Ascending aorta (tissue), 2 donors: ENCODE data around the gene PEF1. TPM values are rescaled to one million over a fixed set of nuclear protein-coding genes. Genes with fewer than 3 reads are reported as not detected.

Experiments
- DNase-seq, 2 donors: peaks; one replicate each; pipeline ENCODE4 v3.0.0-alpha.2; 2019; ENCODE audit warnings: low spot score in 2 of 2
- H3K27ac ChIP-seq, 2 donors: fragments of 200-600 bp; sonication (generic); one replicate each; pipeline ENCODE4 v1.5.1; 2016 to 2017; ENCODE audit warnings: mild to moderate bottlenecking in 1 of 2
- H3K27me3 ChIP-seq: fragments of 200-600 bp; sonication (generic); one replicate; pipeline ENCODE4 v1.5.1; 2017
- H3K36me3 ChIP-seq, 2 donors: fragments of 200-600 bp; sonication (generic); one replicate each; pipeline ENCODE4 v1.5.1; 2016
- H3K4me1 ChIP-seq, 2 donors: fragments of 200-600 bp; sonication (generic); one replicate each; pipeline ENCODE4 v1.5.1; 2016 to 2017; ENCODE audit warnings: mild to moderate bottlenecking in 1 of 2
- H3K4me3 ChIP-seq, 2 donors: fragments of 200-600 bp; sonication (generic); one replicate each; pipeline ENCODE4 v1.5.1; 2016 to 2017; ENCODE audit warnings: mild to moderate bottlenecking in 1 of 2
- H3K9me3 ChIP-seq, 2 donors: fragments of 200-600 bp; sonication (generic); one replicate each; pipeline ENCODE4 v1.5.1; 2016
- intact Hi-C: fragments of 100-400 bp; cut with DNase I; formaldehyde crosslinking; loops from one replicate; pipeline ENCODE4 v1.15.1; 2023
- total RNA-seq: library from RNA; depleted of rRNA; stranded (reverse); fragments of >200 nt; gene quantifications from one replicate; pipeline ENCODE4 v1.1.0, GENCODE V29; 2016
- TF ChIP-seq, protein P1 (sequence below), 3 experiments: fragments of 200-600 bp in 2 of 3; fragments of 450-650 bp in 1 of 3; sonication (generic) in 2 of 3; IDR thresholded peaks; one replicate each; pipeline ENCODE4 v1.5.1; 2016 to 2019; ENCODE audit warnings: antibody characterized with exemption in 3 of 3, mild to moderate bottlenecking in 1 of 3, moderate library complexity in 1 of 3

Gene PEF1
- total RNA-seq, 1 donor from 2014 or later: 340 TPM

DNA sequence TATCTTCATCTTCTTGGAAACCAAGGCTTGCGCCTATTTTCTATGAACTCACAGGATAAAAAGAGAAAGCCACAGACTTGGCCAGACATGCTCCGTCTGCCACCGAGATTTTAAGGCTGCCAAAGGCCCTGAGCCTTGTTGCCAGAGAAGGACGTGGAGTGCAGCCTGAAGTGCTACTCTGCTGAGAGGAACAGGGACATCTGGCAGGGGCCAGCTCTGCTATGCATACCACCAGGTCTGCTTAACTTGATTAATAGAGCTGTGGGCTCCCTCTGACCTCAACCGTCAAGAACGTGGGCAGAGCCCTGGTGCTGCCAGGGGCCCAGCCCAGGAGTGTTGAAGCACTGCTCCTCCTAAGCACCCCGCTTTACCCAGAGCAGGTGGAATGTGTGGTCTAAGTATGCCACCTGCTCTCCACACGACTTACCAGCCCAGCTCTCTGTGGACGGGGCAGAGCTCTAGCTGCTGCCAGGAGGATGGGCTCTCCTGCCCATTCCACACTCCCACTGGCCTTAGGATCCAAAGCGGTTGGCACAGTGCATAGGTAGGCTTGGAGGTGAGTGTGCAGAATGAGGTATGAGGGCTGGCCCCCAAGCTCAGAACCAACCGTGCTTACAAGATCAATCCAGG, 16.6 kb downstream of the PEF1 start:
- TF ChIP-seq, protein P1, sequence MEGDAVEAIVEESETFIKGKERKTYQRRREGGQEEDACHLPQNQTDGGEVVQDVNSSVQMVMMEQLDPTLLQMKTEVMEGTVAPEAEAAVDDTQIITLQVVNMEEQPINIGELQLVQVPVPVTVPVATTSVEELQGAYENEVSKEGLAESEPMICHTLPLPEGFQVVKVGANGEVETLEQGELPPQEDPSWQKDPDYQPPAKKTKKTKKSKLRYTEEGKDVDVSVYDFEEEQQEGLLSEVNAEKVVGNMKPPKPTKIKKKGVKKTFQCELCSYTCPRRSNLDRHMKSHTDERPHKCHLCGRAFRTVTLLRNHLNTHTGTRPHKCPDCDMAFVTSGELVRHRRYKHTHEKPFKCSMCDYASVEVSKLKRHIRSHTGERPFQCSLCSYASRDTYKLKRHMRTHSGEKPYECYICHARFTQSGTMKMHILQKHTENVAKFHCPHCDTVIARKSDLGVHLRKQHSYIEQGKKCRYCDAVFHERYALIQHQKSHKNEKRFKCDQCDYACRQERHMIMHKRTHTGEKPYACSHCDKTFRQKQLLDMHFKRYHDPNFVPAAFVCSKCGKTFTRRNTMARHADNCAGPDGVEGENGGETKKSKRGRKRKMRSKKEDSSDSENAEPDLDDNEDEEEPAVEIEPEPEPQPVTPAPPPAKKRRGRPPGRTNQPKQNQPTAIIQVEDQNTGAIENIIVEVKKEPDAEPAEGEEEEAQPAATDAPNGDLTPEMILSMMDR (IDR thresholded peaks at IDR 0.05): no peak
- H3K4me3 ChIP-seq: no peak overlapping the region
- peak overlapping the region; percentile 90 to 91 for H3K27ac ChIP-seq
- peaks cover 22 to 40% of the 10 kb centered on the region in 2 donors for H3K4me1 ChIP-seq
- intact Hi-C loops: loop anchor here (1.0 to 5.0 kb wide), 2 partner anchors 16 to 36 kb away; partner anchors contain the start of gene PEF1
- peak; percentile 62 to 88 for DNase-seq
- H3K27me3 ChIP-seq: no peaks in the 10 kb centered on the region
- peaks cover 28 to 42% of the 10 kb centered on the region in 2 donors for H3K36me3 ChIP-seq
- no peaks in the 10 kb centered on the region for H3K9me3 ChIP-seq

DNA sequence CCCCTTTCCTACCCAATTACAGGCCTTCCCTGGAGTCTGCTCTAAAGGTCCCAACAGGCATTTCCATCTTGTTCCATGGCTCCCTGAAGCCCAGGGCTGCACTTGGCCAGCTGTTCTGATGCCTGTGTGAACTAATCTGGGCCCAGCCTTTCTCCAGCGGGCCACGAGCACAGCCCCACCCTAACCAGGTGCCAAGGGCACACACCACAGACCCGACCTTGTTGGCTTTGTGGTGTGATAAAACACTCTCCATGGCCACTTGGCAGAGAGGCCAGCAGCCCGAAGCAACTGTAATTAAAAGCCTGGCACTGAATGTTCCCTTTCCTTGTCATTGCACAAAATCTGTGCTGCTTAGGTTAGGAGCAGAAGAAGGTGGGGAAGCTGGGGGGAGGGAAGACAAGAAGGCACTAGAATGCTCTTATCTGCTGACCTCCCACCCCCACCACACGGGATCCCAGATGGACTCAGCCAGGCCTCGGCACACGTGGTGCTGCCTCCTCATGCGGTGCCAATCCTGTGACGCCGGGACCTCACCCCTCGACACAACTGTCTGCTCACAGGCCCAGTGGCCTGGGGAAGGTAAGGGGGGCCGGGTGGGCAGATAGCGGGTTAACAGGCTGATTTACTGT, 17.3 kb downstream of the PEF1 start:
- intact Hi-C loops: loop anchor here (1.0 to 5.0 kb wide), 2 partner anchors 17 to 35 kb away; partner anchors contain the start of gene PEF1
- H3K27me3 ChIP-seq: no peaks in the 10 kb centered on the region
- peaks cover 22 to 36% of the 10 kb centered on the region in 2 donors for H3K36me3 ChIP-seq
- no peak overlapping the region for H3K4me3 ChIP-seq
- TF ChIP-seq, protein P1 (IDR thresholded peaks at IDR 0.05): no peak
- H3K4me1 ChIP-seq: peaks cover 22 to 40% of the 10 kb centered on the region in 2 donors
- DNase-seq: no peak
- H3K27ac ChIP-seq: peak overlapping the region; percentile 90 to 91
- H3K9me3 ChIP-seq: no peaks in the 10 kb centered on the region

DNA sequence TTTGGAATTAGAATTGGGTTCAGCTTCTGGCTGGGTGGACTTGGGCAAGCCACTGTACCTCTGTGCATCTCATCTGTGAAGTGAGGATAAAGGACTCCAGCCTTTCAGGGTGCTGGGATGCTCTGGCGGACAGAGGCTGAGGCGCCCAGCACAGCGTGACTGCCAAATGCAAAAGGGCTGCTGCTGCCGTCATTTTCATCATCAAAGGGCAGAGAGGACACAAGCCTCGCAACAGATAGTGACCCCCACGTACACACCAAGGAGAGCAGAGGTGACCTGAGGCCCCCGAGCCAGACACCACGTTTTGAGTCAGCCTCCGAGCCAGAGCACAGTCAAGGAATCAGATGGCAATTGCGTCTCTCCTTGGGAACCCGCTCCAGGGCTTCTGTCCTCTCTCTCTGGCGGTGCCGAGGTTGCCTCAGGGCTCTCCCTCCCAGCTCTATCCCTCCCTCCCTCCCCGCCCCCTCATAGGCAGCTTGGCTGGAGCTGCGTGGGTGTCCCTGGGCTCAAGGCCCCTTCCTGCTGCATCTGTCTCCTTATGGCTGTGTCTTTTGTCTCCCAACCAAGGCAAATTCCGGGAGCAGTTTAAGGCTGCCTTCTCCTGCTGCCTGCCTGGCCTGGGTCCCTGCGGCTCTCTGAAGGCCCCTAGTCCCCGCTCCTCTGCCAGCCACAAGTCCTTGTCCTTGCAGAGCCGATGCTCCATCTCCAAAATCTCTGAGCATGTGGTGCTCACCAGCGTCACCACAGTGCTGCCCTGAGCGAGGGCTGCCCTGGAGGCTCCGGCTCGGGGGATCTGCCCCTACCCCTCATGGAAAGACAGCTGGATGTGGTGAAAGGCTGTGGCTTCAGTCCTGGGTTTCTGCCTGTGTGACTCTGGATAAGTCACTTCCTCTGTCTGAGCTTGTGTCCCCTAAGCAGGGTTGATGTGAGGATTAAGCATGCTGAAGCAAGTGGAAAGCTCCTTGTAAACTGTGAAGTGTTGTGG, 18.2 kb downstream of the PEF1 start:
- Histone ChIP-seq H3K9me3 (no peaks in the 10 kb centered on the region), H3K36me3 (peaks cover 16 to 27% of the 10 kb centered on the region in 2 donors), H3K4me3 (no peak overlapping the region), H3K27ac (peak overlapping the region; percentile 90 to 91), H3K27me3 (no peaks in the 10 kb centered on the region), H3K4me1 (peaks cover 25 to 48% of the 10 kb centered on the region in 2 donors)
- intact Hi-C loops: loop anchor here (1.0 to 5.0 kb wide), 2 partner anchors 18 to 34 kb away; partner anchors contain the start of gene PEF1
- TF ChIP-seq, protein P1 (IDR thresholded peaks at IDR 0.05): no peak
- no peak for DNase-seq

DNA sequence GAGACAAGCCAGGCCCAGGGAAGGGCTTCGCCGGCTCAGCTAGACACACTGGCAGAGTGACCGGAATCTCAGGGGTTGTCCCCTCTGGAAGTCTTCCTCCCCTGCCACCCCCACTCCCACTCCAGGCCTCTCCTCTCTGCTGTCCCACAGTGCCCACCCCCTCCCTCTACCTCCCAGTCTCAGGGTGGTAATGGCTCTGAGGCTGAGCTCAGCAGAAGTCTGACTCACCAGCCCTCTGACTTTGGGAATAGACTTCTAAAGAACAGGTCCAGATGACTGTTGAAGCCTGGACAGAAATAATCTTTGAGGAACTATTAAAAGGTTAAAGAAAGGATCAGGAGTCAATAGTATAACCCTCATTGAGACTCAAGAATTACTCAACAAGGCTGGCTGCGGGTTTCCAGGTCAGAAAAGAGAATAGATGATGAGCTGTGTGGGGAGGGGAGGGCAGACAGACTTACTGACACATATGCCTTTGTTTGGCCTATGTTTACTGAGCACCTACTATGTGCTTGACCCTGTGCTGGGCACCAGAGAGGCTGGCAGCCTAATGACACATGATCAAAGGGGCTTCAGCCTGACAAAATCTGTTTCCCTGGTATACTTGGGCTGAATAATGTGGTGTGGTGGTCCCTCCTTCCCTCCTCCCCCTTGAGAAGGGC, 19.0 kb downstream of the PEF1 start:
- Histone ChIP-seq H3K9me3 (no peaks in the 10 kb centered on the region), H3K4me1 (peaks cover 25 to 47% of the 10 kb centered on the region in 2 donors), H3K27me3 (no peaks in the 10 kb centered on the region), H3K36me3 (peaks cover 13 to 20% of the 10 kb centered on the region in 2 donors), H3K27ac (peak overlapping the region; percentile 90 to 91), H3K4me3 (no peak overlapping the region)
- TF ChIP-seq, protein P1 (IDR thresholded peaks at IDR 0.05): no peak
- peak in 1 of 2 donors; percentile 66 for DNase-seq
- intact Hi-C loops: loop anchor here (5.0 kb wide), 1 partner anchor 33 kb away; no protein-coding TSS in a partner anchor
